ENCODE data around the gene SPAG9. TPM values are rescaled to one million over a fixed set of nuclear protein-coding genes. Genes with fewer than 3 reads are reported as not detected.

The SPAG9 gene
- total and polyA plus RNA-seq, 2 experiments from 2014 or later = 13.7 to 45.0 TPM

DNA sequence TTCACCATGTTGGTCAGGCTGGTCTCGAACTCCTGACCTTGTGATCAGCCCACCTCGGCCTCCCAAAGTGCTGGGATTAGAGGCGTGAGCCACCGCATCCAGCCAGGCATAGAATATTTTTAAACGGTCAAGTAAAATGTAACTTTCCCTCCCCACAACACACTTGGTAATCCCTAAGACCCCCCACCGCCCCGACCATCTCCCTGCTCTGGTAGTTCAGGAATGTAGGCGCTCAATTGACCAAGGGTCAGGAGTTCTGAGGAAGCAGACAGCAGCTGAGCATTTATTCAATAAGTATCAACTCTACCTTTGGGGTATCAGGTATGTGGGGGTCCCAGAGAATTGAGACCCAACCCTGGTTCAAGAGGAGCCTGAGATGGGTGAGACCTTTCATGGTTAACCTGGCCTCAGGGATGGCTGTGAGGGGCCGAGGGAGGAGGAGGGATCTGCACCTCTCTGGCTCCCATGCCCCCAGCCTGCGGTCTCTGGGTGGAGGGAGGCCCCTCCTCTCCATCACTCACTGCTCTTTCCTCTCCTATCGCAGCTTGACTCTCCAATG is 206.1 kb downstream of the SPAG9 start:
- no peaks in the 10 kb centered on the region for H3K27me3 ChIP-seq (ENCODE audit: insufficient read depth)
- DNase-seq (ENCODE audit: low spot score) (peak; percentile 25), ATAC-seq (no peak)
- no peaks in the 10 kb centered on the region for H3K9me3 Mint-ChIP-seq
- H3K27ac Mint-ChIP-seq = no peak overlapping the region
- peaks cover 16% of the 10 kb centered on the region for H3K27me3 Mint-ChIP-seq (ENCODE audit: insufficient read depth, low read depth, poor library complexity)
- no peak overlapping the region for H3K4me2 ChIP-seq
- H2AFZ ChIP-seq = no peak overlapping the region
- H3K36me3 Mint-ChIP-seq (ENCODE audit: low read depth) = no peaks in the 10 kb centered on the region
- peaks cover 57% of the 10 kb centered on the region for H3K4me1 Mint-ChIP-seq
- no peak for TF ChIP-seq JUNB (IDR thresholded peaks at IDR 0.05; ENCODE audit: unreplicated experiment)
- no peak for TF ChIP-seq POLR2AphosphoS5 (IDR thresholded peaks at IDR 0.05; ENCODE audit: low read depth)
- TF ChIP-seq ZNF114 (CRISPR knock-in tag; IDR thresholded peaks at IDR 0.05) = no peak
- TF ChIP-seq ZNF331 (CRISPR knock-in tag; IDR thresholded peaks at IDR 0.05; ENCODE audit: low read depth) = no peak
- TF ChIP-seq, protein P1, sequence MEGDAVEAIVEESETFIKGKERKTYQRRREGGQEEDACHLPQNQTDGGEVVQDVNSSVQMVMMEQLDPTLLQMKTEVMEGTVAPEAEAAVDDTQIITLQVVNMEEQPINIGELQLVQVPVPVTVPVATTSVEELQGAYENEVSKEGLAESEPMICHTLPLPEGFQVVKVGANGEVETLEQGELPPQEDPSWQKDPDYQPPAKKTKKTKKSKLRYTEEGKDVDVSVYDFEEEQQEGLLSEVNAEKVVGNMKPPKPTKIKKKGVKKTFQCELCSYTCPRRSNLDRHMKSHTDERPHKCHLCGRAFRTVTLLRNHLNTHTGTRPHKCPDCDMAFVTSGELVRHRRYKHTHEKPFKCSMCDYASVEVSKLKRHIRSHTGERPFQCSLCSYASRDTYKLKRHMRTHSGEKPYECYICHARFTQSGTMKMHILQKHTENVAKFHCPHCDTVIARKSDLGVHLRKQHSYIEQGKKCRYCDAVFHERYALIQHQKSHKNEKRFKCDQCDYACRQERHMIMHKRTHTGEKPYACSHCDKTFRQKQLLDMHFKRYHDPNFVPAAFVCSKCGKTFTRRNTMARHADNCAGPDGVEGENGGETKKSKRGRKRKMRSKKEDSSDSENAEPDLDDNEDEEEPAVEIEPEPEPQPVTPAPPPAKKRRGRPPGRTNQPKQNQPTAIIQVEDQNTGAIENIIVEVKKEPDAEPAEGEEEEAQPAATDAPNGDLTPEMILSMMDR (conservative IDR thresholded peaks at IDR 0.05; ENCODE audit: low read depth in 2 of 2) = no peak
- no peak for TF ChIP-seq NANOG (IDR thresholded peaks at IDR 0.05; ENCODE audit: borderline replicate concordance)
- TF ChIP-seq, protein P2, sequence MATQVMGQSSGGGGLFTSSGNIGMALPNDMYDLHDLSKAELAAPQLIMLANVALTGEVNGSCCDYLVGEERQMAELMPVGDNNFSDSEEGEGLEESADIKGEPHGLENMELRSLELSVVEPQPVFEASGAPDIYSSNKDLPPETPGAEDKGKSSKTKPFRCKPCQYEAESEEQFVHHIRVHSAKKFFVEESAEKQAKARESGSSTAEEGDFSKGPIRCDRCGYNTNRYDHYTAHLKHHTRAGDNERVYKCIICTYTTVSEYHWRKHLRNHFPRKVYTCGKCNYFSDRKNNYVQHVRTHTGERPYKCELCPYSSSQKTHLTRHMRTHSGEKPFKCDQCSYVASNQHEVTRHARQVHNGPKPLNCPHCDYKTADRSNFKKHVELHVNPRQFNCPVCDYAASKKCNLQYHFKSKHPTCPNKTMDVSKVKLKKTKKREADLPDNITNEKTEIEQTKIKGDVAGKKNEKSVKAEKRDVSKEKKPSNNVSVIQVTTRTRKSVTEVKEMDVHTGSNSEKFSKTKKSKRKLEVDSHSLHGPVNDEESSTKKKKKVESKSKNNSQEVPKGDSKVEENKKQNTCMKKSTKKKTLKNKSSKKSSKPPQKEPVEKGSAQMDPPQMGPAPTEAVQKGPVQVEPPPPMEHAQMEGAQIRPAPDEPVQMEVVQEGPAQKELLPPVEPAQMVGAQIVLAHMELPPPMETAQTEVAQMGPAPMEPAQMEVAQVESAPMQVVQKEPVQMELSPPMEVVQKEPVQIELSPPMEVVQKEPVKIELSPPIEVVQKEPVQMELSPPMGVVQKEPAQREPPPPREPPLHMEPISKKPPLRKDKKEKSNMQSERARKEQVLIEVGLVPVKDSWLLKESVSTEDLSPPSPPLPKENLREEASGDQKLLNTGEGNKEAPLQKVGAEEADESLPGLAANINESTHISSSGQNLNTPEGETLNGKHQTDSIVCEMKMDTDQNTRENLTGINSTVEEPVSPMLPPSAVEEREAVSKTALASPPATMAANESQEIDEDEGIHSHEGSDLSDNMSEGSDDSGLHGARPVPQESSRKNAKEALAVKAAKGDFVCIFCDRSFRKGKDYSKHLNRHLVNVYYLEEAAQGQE (IDR thresholded peaks at IDR 0.05; ENCODE audit: unreplicated experiment) = no peak
- no peak for TF ChIP-seq STAT1 (IDR thresholded peaks at IDR 0.05; ENCODE audit: unreplicated experiment)
- TF ChIP-seq, protein P3, sequence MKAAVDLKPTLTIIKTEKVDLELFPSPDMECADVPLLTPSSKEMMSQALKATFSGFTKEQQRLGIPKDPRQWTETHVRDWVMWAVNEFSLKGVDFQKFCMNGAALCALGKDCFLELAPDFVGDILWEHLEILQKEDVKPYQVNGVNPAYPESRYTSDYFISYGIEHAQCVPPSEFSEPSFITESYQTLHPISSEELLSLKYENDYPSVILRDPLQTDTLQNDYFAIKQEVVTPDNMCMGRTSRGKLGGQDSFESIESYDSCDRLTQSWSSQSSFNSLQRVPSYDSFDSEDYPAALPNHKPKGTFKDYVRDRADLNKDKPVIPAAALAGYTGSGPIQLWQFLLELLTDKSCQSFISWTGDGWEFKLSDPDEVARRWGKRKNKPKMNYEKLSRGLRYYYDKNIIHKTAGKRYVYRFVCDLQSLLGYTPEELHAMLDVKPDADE (IDR thresholded peaks at IDR 0.05) = no peak
- TF ChIP-seq CREB1 (CRISPR knock-in tag; IDR thresholded peaks at IDR 0.05; ENCODE audit: low read depth) = no peak
- no peak for TF ChIP-seq EZH2phosphoT487 (IDR thresholded peaks at IDR 0.05; ENCODE audit: unreplicated experiment)
- TF ChIP-seq, protein P4, sequence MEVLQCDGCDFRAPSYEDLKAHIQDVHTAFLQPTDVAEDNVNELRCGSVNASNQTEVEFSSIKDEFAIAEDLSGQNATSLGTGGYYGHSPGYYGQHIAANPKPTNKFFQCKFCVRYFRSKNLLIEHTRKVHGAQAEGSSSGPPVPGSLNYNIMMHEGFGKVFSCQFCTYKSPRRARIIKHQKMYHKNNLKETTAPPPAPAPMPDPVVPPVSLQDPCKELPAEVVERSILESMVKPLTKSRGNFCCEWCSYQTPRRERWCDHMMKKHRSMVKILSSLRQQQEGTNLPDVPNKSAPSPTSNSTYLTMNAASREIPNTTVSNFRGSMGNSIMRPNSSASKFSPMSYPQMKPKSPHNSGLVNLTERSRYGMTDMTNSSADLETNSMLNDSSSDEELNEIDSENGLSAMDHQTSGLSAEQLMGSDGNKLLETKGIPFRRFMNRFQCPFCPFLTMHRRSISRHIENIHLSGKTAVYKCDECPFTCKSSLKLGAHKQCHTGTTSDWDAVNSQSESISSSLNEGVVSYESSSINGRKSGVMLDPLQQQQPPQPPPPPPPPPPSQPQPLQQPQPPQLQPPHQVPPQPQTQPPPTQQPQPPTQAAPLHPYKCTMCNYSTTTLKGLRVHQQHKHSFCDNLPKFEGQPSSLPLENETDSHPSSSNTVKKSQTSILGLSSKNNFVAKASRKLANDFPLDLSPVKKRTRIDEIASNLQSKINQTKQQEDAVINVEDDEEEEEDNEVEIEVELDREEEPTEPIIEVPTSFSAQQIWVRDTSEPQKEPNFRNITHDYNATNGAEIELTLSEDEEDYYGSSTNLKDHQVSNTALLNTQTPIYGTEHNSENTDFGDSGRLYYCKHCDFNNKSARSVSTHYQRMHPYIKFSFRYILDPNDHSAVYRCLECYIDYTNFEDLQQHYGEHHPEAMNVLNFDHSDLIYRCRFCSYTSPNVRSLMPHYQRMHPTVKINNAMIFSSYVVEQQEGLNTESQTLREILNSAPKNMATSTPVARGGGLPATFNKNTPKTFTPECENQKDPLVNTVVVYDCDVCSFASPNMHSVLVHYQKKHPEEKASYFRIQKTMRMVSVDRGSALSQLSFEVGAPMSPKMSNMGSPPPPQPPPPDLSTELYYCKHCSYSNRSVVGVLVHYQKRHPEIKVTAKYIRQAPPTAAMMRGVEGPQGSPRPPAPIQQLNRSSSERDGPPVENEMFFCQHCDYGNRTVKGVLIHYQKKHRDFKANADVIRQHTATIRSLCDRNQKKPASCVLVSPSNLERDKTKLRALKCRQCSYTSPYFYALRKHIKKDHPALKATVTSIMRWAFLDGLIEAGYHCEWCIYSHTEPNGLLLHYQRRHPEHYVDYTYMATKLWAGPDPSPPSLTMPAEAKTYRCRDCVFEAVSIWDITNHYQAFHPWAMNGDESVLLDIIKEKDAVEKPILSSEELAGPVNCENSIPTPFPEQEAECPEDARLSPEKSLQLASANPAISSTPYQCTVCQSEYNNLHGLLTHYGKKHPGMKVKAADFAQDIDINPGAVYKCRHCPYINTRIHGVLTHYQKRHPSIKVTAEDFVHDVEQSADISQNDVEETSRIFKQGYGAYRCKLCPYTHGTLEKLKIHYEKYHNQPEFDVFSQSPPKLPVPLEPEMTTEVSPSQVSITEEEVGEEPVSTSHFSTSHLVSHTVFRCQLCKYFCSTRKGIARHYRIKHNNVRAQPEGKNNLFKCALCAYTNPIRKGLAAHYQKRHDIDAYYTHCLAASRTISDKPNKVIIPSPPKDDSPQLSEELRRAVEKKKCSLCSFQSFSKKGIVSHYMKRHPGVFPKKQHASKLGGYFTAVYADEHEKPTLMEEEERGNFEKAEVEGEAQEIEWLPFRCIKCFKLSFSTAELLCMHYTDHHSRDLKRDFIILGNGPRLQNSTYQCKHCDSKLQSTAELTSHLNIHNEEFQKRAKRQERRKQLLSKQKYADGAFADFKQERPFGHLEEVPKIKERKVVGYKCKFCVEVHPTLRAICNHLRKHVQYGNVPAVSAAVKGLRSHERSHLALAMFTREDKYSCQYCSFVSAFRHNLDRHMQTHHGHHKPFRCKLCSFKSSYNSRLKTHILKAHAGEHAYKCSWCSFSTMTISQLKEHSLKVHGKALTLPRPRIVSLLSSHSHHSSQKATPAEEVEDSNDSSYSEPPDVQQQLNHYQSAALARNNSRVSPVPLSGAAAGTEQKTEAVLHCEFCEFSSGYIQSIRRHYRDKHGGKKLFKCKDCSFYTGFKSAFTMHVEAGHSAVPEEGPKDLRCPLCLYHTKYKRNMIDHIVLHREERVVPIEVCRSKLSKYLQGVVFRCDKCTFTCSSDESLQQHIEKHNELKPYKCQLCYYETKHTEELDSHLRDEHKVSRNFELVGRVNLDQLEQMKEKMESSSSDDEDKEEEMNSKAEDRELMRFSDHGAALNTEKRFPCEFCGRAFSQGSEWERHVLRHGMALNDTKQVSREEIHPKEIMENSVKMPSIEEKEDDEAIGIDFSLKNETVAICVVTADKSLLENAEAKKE (CRISPR knock-in tag; IDR thresholded peaks at IDR 0.05) = no peak
- TF ChIP-seq EZH2 (IDR thresholded peaks at IDR 0.05; ENCODE audit: low read depth, unreplicated experiment) = no peak
- no peak overlapping the region for H3K4me3 Mint-ChIP-seq
- no peaks in the 10 kb centered on the region for H3K9me2 ChIP-seq (ENCODE audit: insufficient read depth)
- H3F3A ChIP-seq (replicated peaks; ENCODE audit: low read depth) = no peaks in the 10 kb centered on the region
- H4K20me1 ChIP-seq (replicated peaks; ENCODE audit: insufficient read depth) = no peaks in the 10 kb centered on the region
- no peak overlapping the region for H3K27ac ChIP-seq (ENCODE audit: low read depth)
- H3K4me1 ChIP-seq (ENCODE audit: insufficient read depth) = peaks cover 23% of the 10 kb centered on the region
- no peaks in the 10 kb centered on the region for H3K36me3 ChIP-seq (ENCODE audit: insufficient read depth)
- no peak overlapping the region for H3K4me3 ChIP-seq
- no peaks in the 10 kb centered on the region for H3K79me2 ChIP-seq (replicated peaks; ENCODE audit: insufficient read depth)
